OCI-LY3 (cell line): Measurements from ENCODE around the gene ZNF106.

ENCODE experiments used
- EZH2phosphoT487 ChIP-seq: fragments of 200-600 bp; shearing (Covaris generic); IDR thresholded peaks from 2 replicates; pipeline ENCODE4 v1.6.1; 2018; ENCODE audit warnings: antibody characterized with exemption, mixed run types, low read depth
- TF ChIP-seq, protein P1 (sequence below): fragments of 200-600, 300-600 bp; sonication (generic); IDR thresholded peaks from 2 replicates; pipeline ENCODE4 v1.5.1; 2014; ENCODE audit warnings: antibody characterized with exemption, low read length, low read depth

DNA sequence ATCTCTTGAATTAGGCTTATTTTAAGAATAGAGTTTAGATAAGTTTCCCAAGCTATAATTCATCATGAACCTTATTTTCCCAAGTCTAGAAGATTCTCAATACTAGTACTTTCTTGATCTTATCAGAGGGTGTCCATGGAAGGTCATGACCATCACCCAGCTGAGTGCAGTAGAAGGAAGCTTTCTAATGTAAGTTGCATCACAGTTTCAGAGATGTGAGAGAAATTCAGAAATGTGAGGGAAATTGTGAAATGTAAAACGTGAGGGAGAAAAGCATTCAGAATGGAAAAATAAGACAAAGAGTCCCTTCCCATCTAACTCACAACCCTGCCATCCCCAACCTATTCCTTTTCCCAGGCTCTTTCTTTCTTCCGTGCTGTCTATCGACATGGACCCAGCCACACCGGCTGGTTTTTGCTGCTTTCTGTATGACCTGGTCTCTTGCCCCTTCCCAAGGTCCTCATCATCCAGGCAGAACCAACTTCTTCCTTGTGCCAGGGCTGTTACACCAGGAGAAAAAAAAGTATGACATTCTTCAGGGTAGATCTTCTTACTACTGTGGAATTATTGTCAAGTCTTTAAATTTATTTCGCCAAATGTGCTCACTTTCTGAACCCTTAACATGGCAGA, 124.9 kb downstream of the ZNF106 start:
- TF ChIP-seq, protein P1, sequence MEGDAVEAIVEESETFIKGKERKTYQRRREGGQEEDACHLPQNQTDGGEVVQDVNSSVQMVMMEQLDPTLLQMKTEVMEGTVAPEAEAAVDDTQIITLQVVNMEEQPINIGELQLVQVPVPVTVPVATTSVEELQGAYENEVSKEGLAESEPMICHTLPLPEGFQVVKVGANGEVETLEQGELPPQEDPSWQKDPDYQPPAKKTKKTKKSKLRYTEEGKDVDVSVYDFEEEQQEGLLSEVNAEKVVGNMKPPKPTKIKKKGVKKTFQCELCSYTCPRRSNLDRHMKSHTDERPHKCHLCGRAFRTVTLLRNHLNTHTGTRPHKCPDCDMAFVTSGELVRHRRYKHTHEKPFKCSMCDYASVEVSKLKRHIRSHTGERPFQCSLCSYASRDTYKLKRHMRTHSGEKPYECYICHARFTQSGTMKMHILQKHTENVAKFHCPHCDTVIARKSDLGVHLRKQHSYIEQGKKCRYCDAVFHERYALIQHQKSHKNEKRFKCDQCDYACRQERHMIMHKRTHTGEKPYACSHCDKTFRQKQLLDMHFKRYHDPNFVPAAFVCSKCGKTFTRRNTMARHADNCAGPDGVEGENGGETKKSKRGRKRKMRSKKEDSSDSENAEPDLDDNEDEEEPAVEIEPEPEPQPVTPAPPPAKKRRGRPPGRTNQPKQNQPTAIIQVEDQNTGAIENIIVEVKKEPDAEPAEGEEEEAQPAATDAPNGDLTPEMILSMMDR = no peak
- TF ChIP-seq EZH2phosphoT487 = no peak
